HG02763 (cell line): ENCODE results near the gene TGFA.

Experiments used
- ATAC-seq: cut with Tn5 transposase; IDR thresholded peaks from one replicate; pipeline ENCODE4 v1.9.1; 2021; ENCODE audit warnings: mild to moderate bottlenecking, moderate library complexity; ENCODE audit not compliant: unreplicated experiment

Gene TGFA

GRCh38 chr2:70553584-70554337 lies at the start of gene TGFA:
TGFA (minus strand) TSS chr2:70553826; CDS start chr2:70553767, 59 bp downstream.
- ATAC-seq = no peak

- no peak for ATAC-seq
Measured at GRCh38 chr2:70603066-70603465, 49.4 kb upstream of the TGFA start.

GRCh38 chr2:70598197-70598596 lies 44.6 kb upstream of the TGFA start:
- ATAC-seq = no peak

- no peak for ATAC-seq
Measured at GRCh38 chr2:70596739-70597138, 43.1 kb upstream of the TGFA start.

GRCh38 chr2:70596293-70596692 lies 42.7 kb upstream of the TGFA start:
- no peak for ATAC-seq

- ATAC-seq = no peak
Measured at GRCh38 chr2:70583091-70583490, 29.5 kb upstream of the TGFA start.

- ATAC-seq = no peak
Measured at GRCh38 chr2:70580352-70580751, 26.7 kb upstream of the TGFA start.

- ATAC-seq = no peak
Measured at GRCh38 chr2:70574618-70575017, 21.0 kb upstream of the TGFA start.

- ATAC-seq = no peak
Measured at GRCh38 chr2:70574109-70574508, 20.5 kb upstream of the TGFA start.

DNA sequence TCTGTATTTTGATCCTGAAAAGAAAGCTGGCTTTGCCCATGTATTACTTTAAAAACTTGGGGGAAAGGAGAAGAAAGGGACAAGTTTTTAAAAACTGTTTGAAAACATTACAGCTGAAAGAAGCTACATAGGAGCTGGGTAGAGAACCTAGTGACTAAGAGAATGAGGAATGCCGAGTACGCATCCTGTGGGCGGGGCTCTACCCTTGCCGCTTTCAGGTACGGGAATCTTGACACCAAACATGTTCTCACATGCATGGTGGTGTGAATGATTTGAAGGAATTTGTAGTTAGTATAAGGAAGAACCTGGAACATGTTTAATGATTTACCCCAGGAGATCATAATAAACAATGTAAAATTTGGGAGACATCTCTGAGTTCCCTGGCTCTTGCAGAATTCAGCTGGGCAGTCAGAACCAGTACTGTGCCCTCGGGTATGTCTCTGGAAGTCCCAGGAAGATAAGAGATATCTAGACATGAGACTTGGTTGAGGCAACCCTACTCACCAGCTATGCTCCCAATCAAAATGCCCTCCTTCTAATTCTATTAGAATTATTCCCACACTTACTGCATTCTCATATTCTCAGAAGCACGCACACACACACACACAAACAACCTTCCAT lies 16.5 kb upstream of the TGFA start:
- ATAC-seq = no peak

- ATAC-seq = no peak
Measured at GRCh38 chr2:70569559-70569958, 15.9 kb upstream of the TGFA start.

DNA sequence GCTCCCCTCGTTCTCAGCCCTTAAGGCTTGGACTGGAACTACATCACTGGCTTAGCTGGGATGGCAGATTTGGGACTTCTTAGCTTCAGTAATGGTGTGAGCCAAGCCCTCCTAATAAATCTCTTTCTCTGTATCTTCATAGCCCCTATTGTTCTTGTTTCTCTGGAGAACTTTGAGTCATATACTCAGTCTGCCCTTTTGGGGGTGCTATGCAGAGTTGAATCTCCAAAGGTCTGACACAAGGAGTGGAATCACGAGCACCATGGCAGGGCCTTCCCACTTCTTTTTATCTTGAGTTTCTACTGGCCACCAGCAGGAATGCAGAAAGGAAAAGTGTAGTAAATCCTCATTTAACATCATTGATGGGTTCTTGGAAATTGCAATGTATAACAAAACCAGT lies 13.3 kb upstream of the TGFA start:
- ATAC-seq = no peak

- ATAC-seq = no peak
Measured at GRCh38 chr2:70566464-70566863, 12.8 kb upstream of the TGFA start.

DNA sequence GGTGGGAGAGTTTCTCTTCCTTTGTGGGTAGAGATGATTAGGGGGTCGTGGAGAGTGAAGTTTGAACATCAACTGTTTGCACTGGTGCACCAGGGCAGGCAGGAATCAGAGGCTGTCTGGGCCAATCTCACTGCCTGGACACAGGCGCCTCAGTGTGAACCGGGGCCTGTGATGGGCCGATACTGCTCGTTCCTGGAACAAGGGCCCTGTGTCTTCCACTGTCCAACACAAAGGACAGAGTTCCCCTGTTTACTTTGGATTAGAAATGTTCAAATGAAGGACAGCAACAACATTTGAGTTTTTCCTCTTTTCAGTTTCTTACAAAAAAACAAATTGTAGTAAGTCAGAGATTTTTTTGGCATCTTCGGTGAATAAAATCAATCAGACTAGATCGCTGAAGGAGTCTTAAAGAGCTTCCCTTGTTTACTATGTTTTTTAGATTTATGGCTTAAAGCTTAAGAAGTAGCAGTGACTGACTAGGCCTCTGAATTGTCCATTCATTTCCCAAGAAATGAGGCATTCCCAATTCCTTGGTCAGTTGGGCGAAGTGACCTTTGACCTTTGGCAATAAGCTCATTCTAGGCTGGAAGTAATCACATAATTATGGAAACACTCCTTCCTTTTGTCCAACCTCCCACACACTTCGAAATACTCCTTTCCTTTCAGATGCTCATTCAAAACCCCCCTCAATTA lies 11.6 kb upstream of the TGFA start:
- ATAC-seq = no peak

DNA sequence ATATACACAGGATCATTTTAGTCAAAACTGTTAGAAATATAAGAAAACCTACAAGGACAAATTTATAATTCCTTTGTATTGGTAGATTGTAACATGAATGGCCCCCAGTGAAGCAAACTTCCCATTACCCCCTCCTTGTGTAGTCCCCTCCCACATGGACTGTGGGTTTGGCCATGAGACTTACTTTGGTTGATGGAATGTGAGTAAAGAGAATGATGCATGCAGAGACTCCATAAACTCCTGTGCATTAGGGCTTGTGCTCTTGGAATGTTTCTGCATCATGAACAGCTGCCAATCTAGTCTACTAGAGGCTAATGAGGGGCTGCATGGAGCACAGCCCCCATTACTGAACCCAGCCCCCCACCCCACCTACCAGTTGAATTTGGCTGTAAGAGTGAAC lies 8.3 kb upstream of the TGFA start:
- no peak for ATAC-seq

DNA sequence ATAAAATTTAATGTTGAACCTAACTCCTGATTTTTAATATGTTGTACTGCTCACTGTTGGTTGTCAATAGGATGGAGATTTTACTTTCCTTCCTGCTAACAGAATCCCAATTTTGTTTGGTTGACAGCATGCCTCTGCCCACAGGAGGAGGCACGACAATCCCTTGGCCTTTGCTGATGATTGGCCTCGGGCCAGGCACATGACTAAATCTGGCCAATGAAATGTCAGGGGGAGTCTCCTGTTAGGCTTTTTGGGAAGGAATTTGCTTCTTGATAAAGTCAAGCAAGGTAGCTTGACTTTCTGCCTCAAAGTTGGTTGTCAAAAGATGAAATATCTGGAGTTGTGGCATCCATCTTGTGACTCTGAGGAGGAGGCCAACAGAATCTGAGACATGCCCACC lies 6.8 kb upstream of the TGFA start:
- no peak for ATAC-seq

GRCh38 chr2:70560040-70560439 lies 6.4 kb upstream of the TGFA start:
- no peak for ATAC-seq

GRCh38 chr2:70558195-70558808 lies 4.7 kb upstream of the TGFA start:
- ATAC-seq = no peak

GRCh38 chr2:70557171-70557838 lies 3.7 kb upstream of the TGFA start:
- ATAC-seq = no peak

DNA sequence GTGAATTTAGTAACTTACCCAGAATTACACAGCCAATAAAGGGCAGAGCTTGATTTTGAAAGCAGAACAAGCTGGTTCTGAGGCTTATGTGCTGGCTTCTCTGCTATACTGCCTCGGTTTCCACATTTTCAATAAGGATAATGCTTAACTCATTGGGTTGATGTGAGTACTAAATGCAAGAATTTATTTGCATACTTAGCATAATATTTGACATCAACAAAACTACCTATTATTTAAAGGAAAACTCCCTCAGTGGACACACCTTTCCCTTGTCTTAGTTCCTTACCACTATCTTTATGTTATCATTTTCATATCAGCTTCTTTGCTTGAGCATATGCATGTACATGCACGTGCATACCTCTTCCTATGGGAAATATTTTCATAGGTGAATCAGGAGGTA lies 3.0 kb upstream of the TGFA start:
- no peak for ATAC-seq

DNA sequence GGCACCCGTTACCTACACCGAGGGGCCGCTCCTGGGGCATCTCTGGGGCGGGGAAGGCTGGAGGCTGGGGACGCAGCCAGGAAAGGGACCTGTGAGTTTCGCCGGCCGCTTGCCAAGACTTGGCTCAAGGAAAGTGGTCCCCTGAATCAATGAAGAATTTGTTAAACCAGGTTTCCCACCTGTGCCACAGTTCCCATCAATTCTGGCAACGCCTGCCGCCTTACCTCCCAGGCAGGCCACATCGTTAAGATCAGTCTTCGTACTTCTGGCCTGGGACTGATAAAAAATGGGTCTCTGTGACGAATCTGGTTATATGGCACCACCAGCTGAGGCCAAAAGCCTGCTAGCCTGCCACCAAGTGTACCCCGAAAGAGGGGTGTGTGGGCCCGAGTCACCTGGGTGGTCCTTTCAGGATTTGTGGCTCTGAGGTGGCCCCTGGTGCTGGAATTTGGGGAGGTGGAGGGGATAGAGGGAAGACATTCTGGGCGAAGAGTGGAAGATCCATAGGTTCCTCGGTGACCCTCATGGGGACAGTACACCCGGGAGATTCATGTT lies 789 bp upstream of the TGFA start:
- no peak for ATAC-seq
